Bronchial epithelial cell (primary cell): Measurements from ENCODE around the gene DSEL. TPM values are rescaled to one million over a fixed set of nuclear protein-coding genes. Genes with fewer than 3 reads are reported as not detected.

Experiments used
- DNase-seq: peaks from one replicate; pipeline ENCODE4 v3.0.0-alpha.2; 2010; ENCODE audit warnings: low read depth
- FAIRE-seq: peaks from 2 replicates; lab custom pipeline; 2011; peaks lifted over from hg19 to GRCh38; lab: Jason Lieb, UNC
- H3K27me3 ChIP-seq: 2 replicates; pipeline ENCODE4 v1.5.1; 2011; ENCODE audit warnings: low read length; ENCODE audit not compliant: control insufficient read depth, insufficient read depth
- H3K36me3 ChIP-seq: 2 replicates; pipeline ENCODE4 v1.5.1; 2011; ENCODE audit warnings: low read length; ENCODE audit not compliant: control insufficient read depth, insufficient read depth
- H3K4me3 ChIP-seq: 2 replicates; pipeline ENCODE4 v1.5.1; 2011; ENCODE audit warnings: mild to moderate bottlenecking, low read depth, low read length, control low read depth
- CTCF ChIP-seq: IDR thresholded peaks from 2 replicates; pipeline ENCODE4 v1.5.1; 2011; ENCODE audit warnings: mild to moderate bottlenecking, moderate library complexity, low read length, control low read depth, inconsistent platforms; ENCODE audit not compliant: insufficient read depth, severe bottlenecking
- total RNA-seq: library from RNA; depleted of rRNA; stranded (reverse); fragments of >200 nt; gene quantifications from 2 replicates; pipeline ENCODE4 v1.2.1, GENCODE V29; 2014

The DSEL gene
- total RNA-seq, 1 donor from 2014 or later = 2.4 TPM

- Histone ChIP-seq H3K4me3 (no peak overlapping the region), H3K36me3 (no peaks in the 10 kb centered on the region), H3K27me3 (no peaks in the 10 kb centered on the region)
- FAIRE-seq (no peak), DNase-seq (no peak)
- TF ChIP-seq CTCF = no peak
These were observed 49.3 kb downstream of the DSEL start for GRCh38 chr18:67467188-67467587.

GRCh38 chr18:67464499-67464898 lies 52.0 kb downstream of the DSEL start:
- Histone ChIP-seq H3K27me3 (no peaks in the 10 kb centered on the region), H3K36me3 (no peaks in the 10 kb centered on the region), H3K4me3 (no peak overlapping the region)
- TF ChIP-seq CTCF = no peak
- DNase-seq (no peak), FAIRE-seq (no peak)

- Histone ChIP-seq H3K36me3 (no peaks in the 10 kb centered on the region), H3K27me3 (no peaks in the 10 kb centered on the region), H3K4me3 (no peak overlapping the region)
- DNase-seq (peak; percentile 12), FAIRE-seq (no peak)
- peak; percentile 35 for TF ChIP-seq CTCF
These were observed 52.7 kb downstream of the DSEL start for GRCh38 chr18:67463829-67464228.

- TF ChIP-seq CTCF = no peak
- no peaks in the 10 kb centered on the region for H3K27me3 ChIP-seq
- H3K36me3 ChIP-seq = no peaks in the 10 kb centered on the region
- DNase-seq (no peak), FAIRE-seq (no peak)
- H3K4me3 ChIP-seq = no peak overlapping the region
These were observed 59.8 kb downstream of the DSEL start for GRCh38 chr18:67456711-67457110.
